Measurements from ENCODE around the gene PROP1. TPM values are rescaled to one million over a fixed set of nuclear protein-coding genes. Genes with fewer than 3 reads are reported as not detected.
"Not testable (repeated sequence)": the region's sequence is repeated elsewhere in the genome, so short reads cannot be mapped to it uniquely, and the experiment has no call there.

Gene PROP1
- total RNA-seq (not detected), polyA plus RNA-seq (ENCODE audit: insufficient read length in 6 of 6) (not detected)
- long read RNA-seq, donor 1 = 0 reads
- long read RNA-seq, donor 2 = 0 reads
- long read RNA-seq, donor 3 = 0 reads
- long read RNA-seq, donor 4 = 0 reads
- long read RNA-seq, donor 5 = 0 reads
- long read RNA-seq, donor 6 = 0 reads
- long read RNA-seq, donor 7 = 0 reads
- long read RNA-seq, donor 8 = 0 reads
- long read RNA-seq, donor 9 = 0 reads
- long read RNA-seq, donor 10 = 0 reads
- long read RNA-seq, donor 11 = 0 reads
- long read RNA-seq, donor 12 = 0 reads

DNA sequence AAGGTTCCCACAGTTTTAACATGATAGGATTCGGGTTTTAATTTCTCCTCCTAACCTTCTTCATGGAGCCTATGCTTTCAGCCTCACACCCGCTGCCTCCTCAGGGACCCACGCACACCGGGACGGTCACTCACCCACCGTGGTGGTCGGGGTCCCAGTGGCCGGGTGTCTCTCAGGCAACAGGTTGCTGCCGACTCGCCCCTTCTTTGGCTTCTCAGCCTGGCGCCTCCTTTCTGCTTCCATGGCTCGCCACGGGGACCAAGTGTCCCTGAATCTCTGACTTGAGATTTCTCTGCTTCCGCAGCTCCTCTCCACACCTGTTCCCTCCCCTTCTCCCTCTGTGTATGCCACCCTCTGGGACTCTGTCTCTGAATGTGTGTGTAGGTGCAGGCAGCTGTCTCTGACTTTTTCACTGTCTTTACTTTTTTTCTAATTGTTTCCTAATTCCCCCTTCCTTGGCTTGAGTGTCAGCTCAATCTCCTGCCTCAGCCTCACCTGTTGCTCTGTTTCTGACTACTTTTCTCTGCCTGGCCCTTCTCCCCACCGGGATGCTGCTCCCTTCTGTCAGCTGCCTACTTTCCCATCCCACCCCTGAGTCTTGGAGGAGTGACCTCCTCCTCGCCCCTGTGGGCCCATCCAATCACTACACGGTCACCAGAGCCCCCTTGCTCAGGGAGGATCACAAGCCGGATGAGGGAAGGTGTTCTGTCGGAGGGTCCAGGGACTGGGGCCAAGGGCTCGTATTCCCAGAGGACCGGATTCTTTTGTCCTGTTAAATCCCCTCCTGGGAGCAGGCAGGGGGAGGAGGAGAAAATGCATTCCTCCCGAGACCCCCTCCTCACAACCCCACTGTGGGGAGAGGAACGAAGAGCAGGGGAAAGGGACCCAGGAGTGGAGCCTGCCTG lies at the start of gene PROP1:
TSS of gene PROP1 (minus strand) at position 552 of the 905 bp plus-strand sequence. CDS start at position 243, 309 bp downstream.
- intact Hi-C loops (cut with DNase I) = no loop called here
- no peak for ATAC-seq
- H3K4me1 ChIP-seq = no peaks in the 10 kb centered on the region
- TF ChIP-seq, protein P1, sequence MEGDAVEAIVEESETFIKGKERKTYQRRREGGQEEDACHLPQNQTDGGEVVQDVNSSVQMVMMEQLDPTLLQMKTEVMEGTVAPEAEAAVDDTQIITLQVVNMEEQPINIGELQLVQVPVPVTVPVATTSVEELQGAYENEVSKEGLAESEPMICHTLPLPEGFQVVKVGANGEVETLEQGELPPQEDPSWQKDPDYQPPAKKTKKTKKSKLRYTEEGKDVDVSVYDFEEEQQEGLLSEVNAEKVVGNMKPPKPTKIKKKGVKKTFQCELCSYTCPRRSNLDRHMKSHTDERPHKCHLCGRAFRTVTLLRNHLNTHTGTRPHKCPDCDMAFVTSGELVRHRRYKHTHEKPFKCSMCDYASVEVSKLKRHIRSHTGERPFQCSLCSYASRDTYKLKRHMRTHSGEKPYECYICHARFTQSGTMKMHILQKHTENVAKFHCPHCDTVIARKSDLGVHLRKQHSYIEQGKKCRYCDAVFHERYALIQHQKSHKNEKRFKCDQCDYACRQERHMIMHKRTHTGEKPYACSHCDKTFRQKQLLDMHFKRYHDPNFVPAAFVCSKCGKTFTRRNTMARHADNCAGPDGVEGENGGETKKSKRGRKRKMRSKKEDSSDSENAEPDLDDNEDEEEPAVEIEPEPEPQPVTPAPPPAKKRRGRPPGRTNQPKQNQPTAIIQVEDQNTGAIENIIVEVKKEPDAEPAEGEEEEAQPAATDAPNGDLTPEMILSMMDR (IDR thresholded peaks at IDR 0.05) = no peak
- H3K9me3 ChIP-seq = no peaks in the 10 kb centered on the region
- H3K36me3 ChIP-seq = no peaks in the 10 kb centered on the region
- H3K27me3 ChIP-seq = peaks cover 0 to 59% of the 10 kb centered on the region in 2 donors
- no peak within 1 kb of the TSS for H3K4me3 ChIP-seq
- H3K27ac ChIP-seq = no peak within 1 kb of the TSS
- DNase-seq = no peak

DNA sequence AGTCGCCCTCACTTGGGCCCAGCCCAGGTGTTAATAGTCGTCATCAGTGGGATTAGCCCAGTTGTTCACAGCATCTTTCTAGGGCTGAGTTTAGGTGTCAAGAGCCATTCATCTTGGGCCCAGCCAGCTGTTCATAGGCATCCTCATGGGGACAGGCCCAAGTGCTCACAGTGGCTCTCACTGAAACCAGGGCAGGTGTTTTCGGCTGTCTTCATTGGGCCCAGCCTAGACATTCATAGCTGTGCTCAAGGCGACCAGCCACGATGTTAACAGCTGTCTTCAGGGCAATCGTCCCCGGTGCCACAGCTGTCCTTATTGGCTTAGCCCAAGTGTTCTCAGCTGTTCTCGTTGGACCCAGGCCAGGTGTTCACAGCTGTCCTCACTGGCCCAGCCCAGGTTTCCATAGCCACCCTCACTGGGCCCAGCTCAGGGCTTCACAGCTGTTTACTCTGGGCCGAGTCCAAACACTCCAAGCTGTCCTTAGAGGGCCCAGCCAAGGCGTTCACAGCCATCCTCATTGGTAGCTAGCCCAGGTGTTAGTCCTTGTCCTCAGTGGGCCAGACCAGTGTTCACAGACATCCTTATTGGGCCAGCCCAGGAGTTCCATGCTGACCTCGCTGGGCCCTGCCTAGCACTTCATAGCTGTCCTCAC lies 23.5 kb upstream of the PROP1 start:
- H3K27ac ChIP-seq; H3K36me3 ChIP-seq; H3K27me3 ChIP-seq; DNase-seq; intact Hi-C loops (cut with DNase I); H3K4me3 ChIP-seq; H3K4me1 ChIP-seq; ATAC-seq; H3K9me3 ChIP-seq: not testable (repeated sequence)

DNA sequence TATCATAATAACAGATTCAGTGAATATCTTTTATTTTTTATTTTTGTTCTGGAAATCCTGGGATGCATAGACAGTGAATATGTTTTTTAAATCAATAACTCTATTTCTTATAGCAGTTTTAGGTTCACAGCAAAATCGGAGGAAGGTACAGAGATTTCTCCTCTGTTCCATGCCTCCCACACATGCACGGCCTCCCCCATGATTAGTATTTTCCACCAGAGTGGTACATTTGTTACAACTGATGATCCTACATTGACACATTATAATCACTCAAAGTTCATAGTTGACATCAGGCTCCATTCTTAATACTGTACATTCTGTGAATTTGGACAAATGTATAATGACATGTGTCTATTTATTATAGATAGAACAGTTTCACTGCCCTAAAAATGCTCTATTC lies 16.7 kb upstream of the PROP1 start:
- H3K36me3 ChIP-seq; ATAC-seq; DNase-seq; H3K4me1 ChIP-seq; H3K27ac ChIP-seq; intact Hi-C loops (cut with DNase I); H3K9me3 ChIP-seq; H3K4me3 ChIP-seq: not testable (repeated sequence)
- H3K27me3 ChIP-seq = peaks cover 0 to 15% of the 10 kb centered on the region in 2 donors

DNA sequence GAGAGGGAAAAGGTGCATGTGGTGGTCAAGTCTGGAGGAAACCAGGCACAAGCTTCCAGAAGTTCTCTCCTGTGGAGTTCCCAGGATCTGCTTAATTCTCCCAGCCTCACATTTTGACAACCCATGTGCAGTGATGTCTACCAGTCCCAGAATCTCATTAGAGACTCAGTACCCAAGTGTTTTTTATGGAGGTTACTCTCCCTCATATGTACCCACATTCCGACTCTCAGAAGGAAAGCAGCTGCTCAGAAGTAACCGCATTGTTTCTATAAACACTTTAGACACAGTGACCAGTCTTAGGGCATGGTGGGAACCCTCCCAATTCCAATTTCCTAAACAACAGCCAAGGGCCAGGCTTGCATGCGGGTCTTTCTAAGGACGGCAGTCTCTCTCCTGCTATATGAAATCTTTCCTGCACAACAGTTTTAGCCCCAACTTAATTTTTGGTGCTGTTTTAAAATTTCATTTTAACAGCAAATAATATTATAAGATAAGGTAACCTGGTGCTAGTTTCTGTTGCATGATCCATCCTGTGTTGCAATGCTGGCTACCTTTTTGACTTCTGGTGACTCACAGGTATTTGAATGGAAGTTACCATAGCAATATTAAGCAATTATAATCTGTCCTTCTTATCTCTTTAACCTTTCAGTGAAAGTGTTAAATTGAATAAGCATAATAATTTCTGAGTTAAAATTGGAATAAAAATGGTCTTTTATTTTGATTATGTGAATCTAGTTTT lies 15.9 kb upstream of the PROP1 start:
- DNase-seq; intact Hi-C loops (cut with DNase I); H3K4me1 ChIP-seq; H3K4me3 ChIP-seq; H3K9me3 ChIP-seq; H3K36me3 ChIP-seq; H3K27ac ChIP-seq: not testable (repeated sequence)
- ATAC-seq = peak; percentile 29
- peaks cover 0 to 22% of the 10 kb centered on the region in 2 donors for H3K27me3 ChIP-seq

DNA sequence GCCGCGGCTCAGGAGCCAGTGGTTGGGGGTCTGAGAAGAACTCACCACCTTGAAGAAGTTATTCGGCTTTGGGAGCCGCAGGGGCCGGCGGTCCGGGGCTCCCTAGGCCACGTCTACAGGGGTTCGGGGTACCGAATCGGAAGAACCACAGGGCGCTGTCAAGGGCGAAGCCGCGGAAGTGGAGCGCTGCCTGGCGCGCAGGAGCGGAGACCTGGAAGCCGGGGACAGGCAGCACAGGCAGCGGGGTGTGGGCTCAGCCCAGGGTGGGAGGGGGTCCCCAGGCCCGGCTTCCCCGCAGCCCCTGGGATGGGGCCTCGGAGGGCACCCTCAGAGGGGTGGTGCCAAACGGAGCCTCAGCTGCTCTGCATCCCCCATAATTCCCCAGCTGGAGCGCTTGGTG lies 11.2 kb upstream of the PROP1 start:
- intact Hi-C loops (cut with DNase I); H3K27ac ChIP-seq; H3K36me3 ChIP-seq; DNase-seq; ATAC-seq; H3K9me3 ChIP-seq; H3K4me3 ChIP-seq; H3K4me1 ChIP-seq: not testable (repeated sequence)
- peaks cover 7 to 55% of the 10 kb centered on the region in 2 donors for H3K27me3 ChIP-seq

DNA sequence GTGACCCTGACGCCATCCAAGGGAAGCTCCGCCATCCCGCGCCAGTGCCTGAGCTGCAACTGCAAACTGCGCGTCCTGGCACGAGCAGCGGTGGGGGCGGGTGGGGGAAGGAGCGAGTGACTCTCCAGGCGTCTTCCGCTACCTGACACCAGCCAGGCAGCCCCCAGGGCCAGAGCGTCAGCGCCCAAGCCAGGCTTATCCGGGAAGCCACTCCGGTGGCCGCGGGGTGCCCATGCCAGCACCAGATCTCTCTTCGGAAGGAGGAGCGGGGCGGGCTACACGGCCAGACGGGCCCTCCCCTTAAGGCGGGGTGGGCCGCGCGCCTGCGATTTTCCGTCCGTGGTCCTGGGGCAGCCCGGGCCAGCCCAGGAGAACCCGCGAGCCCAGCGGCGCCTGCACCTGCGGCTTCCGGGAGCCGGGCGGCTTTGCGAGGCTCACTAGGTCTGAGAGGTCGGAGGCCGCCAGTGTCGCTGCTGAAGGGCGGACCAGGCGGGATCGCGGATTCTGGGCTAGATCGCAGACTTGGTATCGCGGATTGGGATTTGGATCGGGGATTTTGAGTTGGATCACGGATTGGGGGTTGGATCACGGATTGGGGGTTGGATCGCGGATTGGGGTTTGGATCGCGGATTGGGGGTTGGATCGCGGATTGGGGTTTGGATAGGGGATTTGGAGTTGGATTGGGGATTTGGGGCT lies 10.6 kb upstream of the PROP1 start:
- H3K9me3 ChIP-seq; H3K36me3 ChIP-seq; H3K27ac ChIP-seq; H3K4me3 ChIP-seq; intact Hi-C loops (cut with DNase I); H3K4me1 ChIP-seq: not testable (repeated sequence)
- DNase-seq = peak in 1 of 4 donors; percentile 72
- ATAC-seq = peak; percentile 96
- H3K27me3 ChIP-seq = peaks cover 7 to 61% of the 10 kb centered on the region in 2 donors

DNA sequence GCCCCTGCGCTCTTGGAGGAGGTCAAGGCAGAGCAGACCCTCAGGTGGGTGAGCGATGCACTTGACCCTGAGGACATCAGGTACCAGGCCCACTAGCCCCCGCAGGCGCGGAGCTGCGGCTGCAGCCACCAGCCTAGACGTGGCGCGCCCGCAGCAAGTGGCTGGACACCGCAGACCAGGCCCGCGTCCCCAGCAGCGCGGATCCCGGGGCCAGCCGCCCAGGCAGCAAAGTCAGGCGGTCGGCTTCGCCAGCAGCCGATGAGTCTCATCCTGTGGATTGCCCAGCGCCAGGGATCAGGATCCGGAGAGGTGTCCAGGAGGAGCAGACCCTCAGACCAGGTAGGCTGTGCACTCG lies 10.1 kb upstream of the PROP1 start:
- intact Hi-C loops (cut with DNase I); H3K9me3 ChIP-seq; H3K36me3 ChIP-seq; H3K4me3 ChIP-seq; H3K4me1 ChIP-seq; DNase-seq; H3K27ac ChIP-seq: not testable (repeated sequence)
- H3K27me3 ChIP-seq = peaks cover 7 to 66% of the 10 kb centered on the region in 2 donors
- ATAC-seq = peak; percentile 61

All from left lung (tissue), 14 donors.